ENCODE measurements around the gene KCNV2. TPM values are rescaled to one million over a fixed set of nuclear protein-coding genes. Genes with fewer than 3 reads are reported as not detected.
A peak's percentile ranks its signal among the peaks of the same experiment; 100 is the strongest.
"Not testable (repeated sequence)": the region's sequence is repeated elsewhere in the genome, so short reads cannot be mapped to it uniquely, and the experiment has no call there.

Gene KCNV2
- total RNA-seq, result not detected in 2 replicates

GRCh38 chr9:2717385-2717784 lies at the start of gene KCNV2:
Gene KCNV2 (plus strand): TSS chr9:2717510. CDS start chr9:2717740, 230 bp downstream.
- no peak for DNase-seq (ENCODE audit: low read depth in 2 of 2)

- DNase-seq (ENCODE audit: low read depth in 2 of 2), result no peak
Observed at GRCh38 chr9:2673161-2673560, 44.1 kb upstream of the KCNV2 start.

- DNase-seq (ENCODE audit: low read depth in 2 of 2), result no peak
Observed at GRCh38 chr9:2674141-2674824, 43.0 kb upstream of the KCNV2 start.

- DNase-seq (ENCODE audit: low read depth in 2 of 2), result no peak
Observed at GRCh38 chr9:2675834-2676233, 41.5 kb upstream of the KCNV2 start.

- DNase-seq (ENCODE audit: low read depth in 2 of 2), result peak in 1 of 2 donors; percentile 55
Observed at GRCh38 chr9:2676466-2676865, 40.8 kb upstream of the KCNV2 start.

GRCh38 chr9:2677915-2678889 lies 39.1 kb upstream of the KCNV2 start:
- DNase-seq (ENCODE audit: low read depth in 2 of 2), result peak in 1 of 2 donors; percentile 38

- DNase-seq (ENCODE audit: low read depth in 2 of 2), result no peak
Observed at GRCh38 chr9:2679011-2679410, 38.3 kb upstream of the KCNV2 start.

- DNase-seq (ENCODE audit: low read depth in 2 of 2), result no peak
Observed at GRCh38 chr9:2681981-2682380, 35.3 kb upstream of the KCNV2 start.

GRCh38 chr9:2686911-2687310 lies 30.4 kb upstream of the KCNV2 start:
- DNase-seq (ENCODE audit: low read depth in 2 of 2), result no peak

GRCh38 chr9:2688636-2689035 lies 28.7 kb upstream of the KCNV2 start:
- DNase-seq (ENCODE audit: low read depth in 2 of 2), result no peak

GRCh38 chr9:2691212-2691611 lies 26.1 kb upstream of the KCNV2 start:
- peak; percentile 28 to 71 for DNase-seq (ENCODE audit: low read depth in 2 of 2)

GRCh38 chr9:2691626-2692025 lies 25.7 kb upstream of the KCNV2 start:
- DNase-seq (ENCODE audit: low read depth in 2 of 2), result peak; percentile 87 to 93

GRCh38 chr9:2693056-2693455 lies 24.3 kb upstream of the KCNV2 start:
- no peak for DNase-seq (ENCODE audit: low read depth in 2 of 2)

- no peak for DNase-seq (ENCODE audit: low read depth in 2 of 2)
Observed at GRCh38 chr9:2697492-2697891, 19.8 kb upstream of the KCNV2 start.

GRCh38 chr9:2700398-2700797 lies 16.9 kb upstream of the KCNV2 start:
- no peak for DNase-seq (ENCODE audit: low read depth in 2 of 2)

GRCh38 chr9:2700909-2701550 lies 16.3 kb upstream of the KCNV2 start:
- DNase-seq (ENCODE audit: low read depth in 2 of 2), result no peak

- no peak for DNase-seq (ENCODE audit: low read depth in 2 of 2)
Observed at GRCh38 chr9:2704504-2704903, 12.8 kb upstream of the KCNV2 start.

GRCh38 chr9:2707256-2707655 lies 10.1 kb upstream of the KCNV2 start:
- DNase-seq (ENCODE audit: low read depth in 2 of 2), result not testable (repeated sequence)

- no peak for DNase-seq (ENCODE audit: low read depth in 2 of 2)
Observed at GRCh38 chr9:2709645-2710101, 7.6 kb upstream of the KCNV2 start.

GRCh38 chr9:2711716-2712115 lies 5.6 kb upstream of the KCNV2 start:
- no peak for DNase-seq (ENCODE audit: low read depth in 2 of 2)

- DNase-seq (ENCODE audit: low read depth in 2 of 2), result no peak
Observed at GRCh38 chr9:2718001-2718697, 839 bp downstream of the KCNV2 start.

GRCh38 chr9:2718698-2719033 lies 1.4 kb downstream of the KCNV2 start:
- no peak for DNase-seq (ENCODE audit: low read depth in 2 of 2)

All from lung microvascular endothelial cell (primary cell).